HepG2 (cell line): ENCODE measurements around the gene ABHD1.

ENCODE experiments used
- CHD2 ChIP-seq: IDR thresholded peaks from 2 replicates; pipeline ENCODE4 v1.6.1; 2011; ENCODE audit warnings: low read depth, low read length, improper control_type of control experiment
- CTCF ChIP-seq: sonication (generic); formaldehyde crosslinking; IDR thresholded peaks from 2 replicates; pipeline ENCODE4 v1.5.0; 2020; ENCODE audit warnings: mild to moderate bottlenecking, missing genetic modification reagents, moderate library complexity
- EP300 ChIP-seq, 3 experiments: sonication (generic) in 1 of 3; formaldehyde crosslinking in 1 of 3; IDR thresholded peaks; 2 replicates each; pipeline versions ENCODE4 v1.5.1 to v1.6.1; 2011 to 2020; ENCODE audit warnings: low read depth in 2 of 3, low read length in 2 of 3, borderline replicate concordance in 1 of 3, improper control_type of control experiment in 1 of 3, mild to moderate bottlenecking in 1 of 3, missing genetic modification reagents in 1 of 3, moderate library complexity in 1 of 3
- IKZF1 ChIP-seq: fragments of 450-650 bp; IDR thresholded peaks from 2 replicates; pipeline ENCODE4 v1.7.1; 2016
- KDM4B ChIP-seq: sonication (generic); formaldehyde crosslinking; IDR thresholded peaks from 2 replicates; pipeline ENCODE4 v1.4.0; 2020; ENCODE audit warnings: missing genetic modification reagents
- PAX8 ChIP-seq: sonication (generic); formaldehyde crosslinking; IDR thresholded peaks from 2 replicates; pipeline ENCODE4 v1.8.0; 2022; ENCODE audit warnings: mild to moderate bottlenecking, missing genetic modification reagents, borderline replicate concordance
- POLR2A ChIP-seq, 2 experiments: IDR thresholded peaks; 2 replicates each; pipeline ENCODE4 v1.6.1; 2011; ENCODE audit warnings: low read depth in 2 of 2, low read length in 2 of 2, mild to moderate bottlenecking in 1 of 2, moderate library complexity in 1 of 2; ENCODE audit not compliant: insufficient read depth in 1 of 2
- RBAK ChIP-seq: sonication (generic); formaldehyde crosslinking; IDR thresholded peaks from 2 replicates; pipeline ENCODE4 v1.5.1; 2020; ENCODE audit warnings: mild to moderate bottlenecking, missing genetic modification reagents
- TAF1 ChIP-seq: sonication (generic); formaldehyde crosslinking; IDR thresholded peaks from 2 replicates; pipeline ENCODE4 v1.4.0; 2020; ENCODE audit warnings: missing genetic modification reagents
- ZBTB2 ChIP-seq: sonication (generic); formaldehyde crosslinking; IDR thresholded peaks from 2 replicates; pipeline ENCODE4 v1.8.0; 2022; ENCODE audit warnings: low read depth, missing genetic modification reagents
- ZBTB7A ChIP-seq: sonication (generic); formaldehyde crosslinking; IDR thresholded peaks from 2 replicates; pipeline ENCODE4 v1.8.0; 2022; ENCODE audit warnings: mild to moderate bottlenecking, missing genetic modification reagents
- ZNF513 ChIP-seq: sonication (generic); formaldehyde crosslinking; conservative IDR thresholded peaks from 2 replicates; pipeline ENCODE4 v1.5.0; 2020; ENCODE audit warnings: missing genetic modification reagents

DNA sequence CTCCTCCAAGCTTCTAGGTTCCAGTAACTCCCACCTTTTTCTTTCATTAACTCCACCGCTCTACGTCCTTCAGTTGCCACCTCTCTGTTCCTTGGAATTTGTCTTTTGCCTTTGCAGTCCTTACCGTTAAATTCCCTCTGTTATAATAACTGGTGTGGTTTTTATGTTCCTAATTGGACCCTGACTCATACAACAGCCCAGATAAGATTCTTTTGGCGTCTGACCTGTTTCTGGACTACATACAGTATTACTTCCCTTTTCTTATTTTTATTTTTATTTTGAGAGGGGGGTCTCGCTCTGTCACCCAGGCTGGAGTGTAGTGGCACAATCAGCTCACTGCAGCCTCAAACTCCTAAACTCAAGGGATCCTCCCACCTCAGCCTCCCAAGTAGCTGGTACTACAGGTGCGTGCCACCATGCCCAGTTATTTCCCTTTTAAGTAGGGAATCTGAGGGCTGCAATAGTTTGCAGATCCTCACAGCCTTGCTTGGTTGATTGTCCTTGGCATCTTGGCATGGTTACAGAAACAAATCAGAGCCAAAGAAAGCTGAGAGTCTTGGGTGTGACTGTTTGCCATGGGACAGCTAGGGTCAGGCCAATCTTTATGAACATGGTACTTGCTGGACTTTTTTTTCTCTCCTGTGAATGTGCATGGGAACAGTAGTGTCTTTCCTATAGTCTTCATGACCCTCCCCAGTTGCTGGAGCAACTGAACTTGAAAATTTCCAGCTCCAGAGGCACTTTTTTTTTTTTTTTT, 47.1 kb downstream of the ABHD1 start:
- TF ChIP-seq RBAK (no peak), ZNF513 (no peak), TAF1 (CRISPR knock-in tag) (no peak), KDM4B (CRISPR knock-in tag) (no peak), IKZF1 (no peak), ZBTB7A (no peak), CHD2 (no peak), POLR2A (IDR thresholded peaks at IDR 0.05; ENCODE audit: insufficient read depth in 1 of 2, low read depth in 2 of 2, low read length in 2 of 2) (no peak), CTCF (no peak), ZBTB2 (no peak), PAX8 (no peak), EP300 (IDR thresholded peaks at IDR 0.05; ENCODE audit: low read depth in 2 of 2, low read length in 2 of 2) (no peak), EP300 (CRISPR knock-in tag; IDR thresholded peaks at IDR 0.05; ENCODE audit: borderline replicate concordance) (no peak)
